DMS114 treated with DMSO at 0.1 percent for 48 hours (cell line): ENCODE measurements around the gene PDE5A.

Source experiments
- DNase-seq: peaks from one replicate; lab custom pipeline; 2025; ENCODE audit not compliant: unreplicated experiment; lab: John Stamatoyannopoulos, UW

Gene PDE5A

DNA sequence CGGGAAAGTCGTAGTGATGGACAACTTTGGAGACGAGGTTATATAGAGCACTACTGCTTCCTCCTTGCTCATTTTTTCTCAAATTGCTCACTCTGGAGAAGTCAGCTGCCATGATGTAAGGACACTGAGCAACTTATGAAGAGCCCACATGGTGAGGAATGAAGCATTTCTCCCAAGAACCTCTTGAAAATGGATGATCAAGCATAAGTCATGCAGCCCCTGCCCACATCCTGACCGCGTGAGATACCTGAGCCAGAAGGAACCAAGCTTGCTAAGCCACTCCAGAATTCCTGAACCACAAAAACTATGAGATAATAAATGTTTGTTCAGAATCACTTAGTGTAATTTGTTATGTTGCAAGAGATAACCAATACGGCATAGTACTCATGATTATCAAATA is 42.8 kb downstream of the PDE5A start:
- DNase-seq = no peak

DNA sequence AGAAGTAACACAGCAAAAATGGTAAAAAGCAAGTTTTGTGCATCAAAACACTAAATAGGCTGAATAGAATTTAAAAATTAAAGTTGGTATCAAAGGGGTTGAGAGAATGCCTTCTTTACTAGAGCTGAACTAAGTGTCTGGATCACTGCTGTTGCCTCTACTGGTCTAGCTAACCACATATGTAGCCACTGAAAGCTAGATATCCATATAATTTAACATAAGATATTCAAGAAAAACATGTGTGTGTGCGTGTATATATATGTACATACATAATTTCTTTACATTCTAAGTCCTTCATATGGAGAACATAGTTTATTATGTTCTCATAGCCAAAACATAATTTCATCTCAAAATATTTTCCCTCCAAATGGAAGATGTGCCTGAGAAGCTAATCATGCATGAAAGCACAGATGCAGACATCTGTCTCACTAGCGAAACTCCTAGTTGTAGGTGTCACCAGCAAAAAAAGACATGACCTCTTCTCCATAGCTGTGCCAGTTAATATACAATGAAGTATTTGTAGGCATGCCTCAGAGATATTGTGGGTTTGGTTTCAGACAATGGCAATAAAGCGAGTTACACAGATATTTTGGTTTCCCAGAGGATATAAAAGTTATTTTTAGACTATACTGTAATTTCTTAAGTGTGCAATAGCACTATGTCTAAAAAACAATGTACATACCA is 47.3 kb downstream of the PDE5A start:
- DNase-seq = no peak

DNA sequence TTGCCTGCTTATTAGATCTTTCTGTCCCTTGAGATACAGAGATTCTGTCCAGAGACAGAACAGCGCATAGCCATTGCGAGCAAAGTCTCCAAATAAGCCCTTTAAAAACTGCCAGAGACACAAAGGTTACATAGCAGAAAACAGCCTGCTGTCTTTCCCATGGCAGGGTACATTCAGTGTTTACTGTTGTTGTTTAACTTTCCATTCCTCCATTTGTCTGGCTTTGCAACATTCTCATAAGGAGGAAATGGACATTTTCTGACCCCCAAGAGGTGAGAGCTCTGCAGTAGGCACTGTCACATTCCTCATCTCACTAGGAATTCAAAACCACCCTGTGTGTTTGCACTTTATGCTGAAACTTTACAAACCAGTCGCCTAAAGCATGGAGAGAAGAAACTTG is 48.3 kb downstream of the PDE5A start:
- no peak for DNase-seq

DNA sequence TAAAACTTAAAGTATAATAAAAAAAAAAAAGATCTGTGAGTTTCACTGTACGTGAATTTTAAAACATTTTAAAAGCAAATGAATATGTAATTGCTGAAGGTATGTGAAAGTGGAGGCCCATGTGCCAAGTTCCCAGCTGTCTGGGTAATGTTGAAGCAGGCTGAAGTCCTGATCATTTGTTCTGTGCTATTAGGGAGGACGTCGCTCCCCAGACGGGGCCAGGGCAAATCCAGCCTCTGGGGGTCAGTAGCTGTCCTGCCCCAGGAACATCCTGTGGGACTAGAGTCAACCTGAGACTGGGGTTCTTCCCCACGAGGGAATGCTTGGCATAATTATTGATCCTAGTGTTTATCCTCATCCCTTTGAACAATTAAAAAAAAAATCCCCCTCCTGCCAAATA is 48.8 kb downstream of the PDE5A start:
- DNase-seq = no peak

DNA sequence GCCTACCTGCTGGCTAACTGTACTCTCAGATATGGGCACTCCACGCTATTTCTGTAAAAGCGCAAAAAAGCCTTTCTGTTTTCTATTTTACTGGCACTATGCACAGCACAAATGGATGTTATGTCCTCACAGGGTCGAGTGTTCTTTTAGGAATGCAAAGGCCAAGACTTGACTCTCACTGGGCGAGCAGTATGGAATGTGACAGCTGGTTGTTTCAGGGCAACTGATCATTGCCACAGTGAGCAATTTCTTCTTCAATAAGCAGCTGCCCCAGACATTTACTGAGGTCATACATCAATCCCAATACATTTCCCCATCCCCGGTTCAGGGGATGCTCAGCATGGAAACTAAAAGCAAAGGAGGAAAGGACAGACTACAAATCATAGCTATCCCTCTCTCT is 58.2 kb downstream of the PDE5A start:
- DNase-seq = no peak

DNA sequence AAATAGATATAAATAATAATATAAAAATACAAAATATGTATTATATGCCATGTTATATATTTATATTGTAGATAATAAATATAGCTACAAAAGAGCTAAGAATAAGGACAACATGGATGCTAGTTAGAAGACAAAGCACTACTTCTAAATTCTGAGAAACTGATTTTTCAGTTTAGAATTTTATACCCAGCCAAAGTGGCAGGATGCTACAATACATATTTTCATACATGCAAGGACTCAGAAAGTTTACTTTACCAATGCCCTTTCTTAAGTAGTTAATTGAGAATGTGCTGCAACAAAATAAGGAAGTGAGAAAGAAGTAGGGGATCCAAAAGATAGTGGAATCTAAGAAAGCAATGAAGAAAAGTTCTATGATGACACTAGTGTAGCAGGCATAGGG is 64.5 kb downstream of the PDE5A start:
- no peak for DNase-seq

DNA sequence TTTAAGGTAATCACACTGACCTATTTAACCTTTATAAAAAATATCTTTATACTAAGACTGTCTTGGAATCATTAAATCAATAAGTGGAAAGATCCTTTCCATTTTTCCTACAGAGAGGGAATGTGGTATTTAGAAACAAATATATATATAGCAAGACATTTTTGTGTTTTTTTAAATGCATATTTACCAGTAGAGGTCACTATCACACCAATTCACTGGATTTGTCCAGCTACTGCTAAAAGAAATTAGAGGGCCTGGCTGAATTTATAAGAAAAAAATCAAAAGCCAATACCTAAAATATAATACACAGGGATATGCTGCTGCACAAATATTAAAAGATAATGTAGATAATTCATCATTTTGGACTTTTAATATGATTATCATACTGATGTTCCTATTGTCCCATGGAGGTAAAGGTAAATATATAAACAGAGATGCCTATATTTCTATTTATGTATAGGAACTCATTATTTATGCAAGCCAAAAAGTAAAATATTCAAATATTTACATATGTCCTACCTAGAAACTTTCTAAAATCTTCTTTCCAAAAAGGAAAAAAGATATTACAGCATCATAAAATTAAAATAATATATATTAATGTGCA is 69.5 kb downstream of the PDE5A start:
- peak; percentile 15 for DNase-seq

DNA sequence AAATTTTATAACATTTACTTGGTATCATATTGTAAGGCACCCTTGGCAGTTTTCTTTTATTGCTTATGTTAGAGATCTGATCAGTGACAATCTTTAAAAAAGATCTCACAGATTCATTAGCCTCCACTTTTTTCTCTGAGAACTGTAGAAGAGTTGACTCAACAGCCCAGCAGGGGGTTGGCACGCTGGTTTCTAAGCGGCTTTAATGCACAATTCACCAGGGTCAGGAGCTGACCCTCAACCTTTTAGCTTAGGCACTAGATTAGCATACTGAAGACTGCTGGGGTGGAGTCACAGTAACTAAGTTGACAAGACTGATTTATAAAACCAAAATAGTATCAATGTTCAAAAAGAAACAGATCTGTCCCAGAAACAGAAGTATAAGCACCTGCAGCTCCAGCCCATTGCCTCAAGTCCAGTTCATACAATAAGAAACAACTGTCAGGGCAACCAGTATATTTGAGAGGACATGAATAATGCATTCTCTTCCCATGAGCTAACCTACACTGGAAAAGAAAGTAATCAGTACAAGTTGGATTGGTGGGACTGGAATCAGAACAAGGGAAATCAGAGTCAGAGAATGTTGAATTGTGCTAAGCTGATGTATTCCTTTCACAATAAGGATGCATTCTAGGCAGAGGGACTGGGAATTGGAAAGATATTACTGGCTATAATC is 77.6 kb downstream of the PDE5A start:
- no peak for DNase-seq

DNA sequence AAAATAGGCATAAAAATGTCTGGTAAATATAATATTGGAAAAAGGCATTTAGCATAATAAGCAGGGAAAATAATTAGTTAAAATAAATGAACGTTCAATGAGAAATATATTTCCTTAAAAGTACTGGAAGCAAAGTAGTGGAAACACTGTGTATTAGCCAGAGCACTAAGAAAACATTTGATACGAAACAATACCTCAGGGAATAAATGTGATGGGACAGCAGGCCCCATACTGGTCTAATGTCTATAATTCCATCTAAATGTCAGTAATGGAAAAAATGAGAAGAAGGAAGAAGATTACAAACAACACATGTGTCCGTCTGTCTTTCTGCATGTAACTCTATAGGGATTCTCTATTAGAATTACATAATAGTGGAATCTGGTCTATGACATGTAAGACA is 79.0 kb downstream of the PDE5A start:
- no peak for DNase-seq

DNA sequence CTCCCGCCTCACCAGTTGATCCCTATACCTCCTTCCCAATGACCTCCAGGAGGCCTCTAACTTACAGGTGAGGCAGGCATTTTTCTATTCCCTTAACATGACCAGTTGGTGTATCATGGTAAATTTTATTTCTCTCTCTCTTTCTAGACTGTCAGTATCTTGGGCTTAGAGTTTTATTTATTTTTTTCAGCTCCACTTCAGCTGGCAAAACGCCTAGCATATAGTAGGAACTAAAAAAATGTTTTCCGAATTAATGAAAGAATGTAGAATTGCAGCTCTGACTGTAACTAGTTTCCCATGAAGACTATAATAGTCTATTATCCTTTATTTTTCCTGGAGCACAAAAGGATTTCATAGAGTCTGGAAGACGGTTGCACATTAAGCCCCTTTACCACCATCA is 84.8 kb downstream of the PDE5A start:
- no peak for DNase-seq

DNA sequence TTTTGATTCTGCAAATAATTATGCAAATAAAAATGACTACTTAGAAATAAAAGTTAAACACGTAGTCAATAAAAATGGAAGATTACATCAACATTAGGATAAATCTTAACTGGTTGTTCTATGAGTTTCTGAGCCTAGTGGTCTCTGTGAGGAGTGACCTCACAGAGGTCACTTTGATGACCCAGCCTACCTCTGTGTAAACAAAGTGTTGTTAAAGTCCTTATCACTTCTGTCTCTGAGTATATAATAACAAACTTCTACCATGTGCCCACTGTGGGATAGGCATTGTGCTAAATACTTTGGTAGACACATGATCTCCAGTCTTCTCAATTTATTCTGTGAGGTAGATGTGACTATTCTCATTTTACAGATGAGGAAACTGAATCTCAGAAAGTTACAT is 85.4 kb downstream of the PDE5A start:
- DNase-seq = no peak

DNA sequence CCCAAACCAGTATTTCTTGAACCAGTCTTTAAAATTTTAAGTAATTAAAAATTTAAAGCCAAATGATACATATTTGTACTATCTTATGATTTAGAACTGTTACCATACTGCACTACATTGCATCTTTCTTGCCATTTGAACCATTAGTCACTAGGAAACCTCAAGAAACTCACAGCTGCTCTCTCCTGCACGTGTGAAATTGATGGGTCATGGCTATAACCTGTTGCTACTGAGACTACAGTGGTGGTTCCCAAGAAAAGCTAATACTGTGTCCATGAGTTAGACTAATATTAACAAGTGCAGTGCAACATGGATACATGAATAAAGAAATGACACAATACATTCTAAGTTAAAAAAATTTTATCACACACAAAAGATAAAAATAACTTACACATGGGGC is 88.4 kb downstream of the PDE5A start:
- no peak for DNase-seq

DNA sequence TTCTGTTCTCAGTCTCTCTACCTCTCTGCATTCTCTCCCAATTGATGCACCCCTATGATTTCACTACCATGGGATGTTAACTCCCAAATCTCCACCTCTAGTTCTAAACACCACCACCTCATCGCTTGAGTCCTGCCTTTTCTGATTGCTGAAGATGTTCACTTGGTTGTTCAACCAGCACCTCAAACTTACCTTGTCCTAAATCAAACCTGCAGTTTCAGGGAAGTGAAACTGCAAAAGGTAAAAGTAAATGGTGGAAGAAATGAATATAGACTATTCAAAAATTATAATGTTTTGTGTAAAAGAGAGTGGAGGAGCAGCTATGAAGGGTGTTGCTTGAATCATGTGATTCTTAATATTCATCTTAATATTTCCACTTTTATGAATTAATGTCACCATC is 91.0 kb downstream of the PDE5A start:
- no peak for DNase-seq

DNA sequence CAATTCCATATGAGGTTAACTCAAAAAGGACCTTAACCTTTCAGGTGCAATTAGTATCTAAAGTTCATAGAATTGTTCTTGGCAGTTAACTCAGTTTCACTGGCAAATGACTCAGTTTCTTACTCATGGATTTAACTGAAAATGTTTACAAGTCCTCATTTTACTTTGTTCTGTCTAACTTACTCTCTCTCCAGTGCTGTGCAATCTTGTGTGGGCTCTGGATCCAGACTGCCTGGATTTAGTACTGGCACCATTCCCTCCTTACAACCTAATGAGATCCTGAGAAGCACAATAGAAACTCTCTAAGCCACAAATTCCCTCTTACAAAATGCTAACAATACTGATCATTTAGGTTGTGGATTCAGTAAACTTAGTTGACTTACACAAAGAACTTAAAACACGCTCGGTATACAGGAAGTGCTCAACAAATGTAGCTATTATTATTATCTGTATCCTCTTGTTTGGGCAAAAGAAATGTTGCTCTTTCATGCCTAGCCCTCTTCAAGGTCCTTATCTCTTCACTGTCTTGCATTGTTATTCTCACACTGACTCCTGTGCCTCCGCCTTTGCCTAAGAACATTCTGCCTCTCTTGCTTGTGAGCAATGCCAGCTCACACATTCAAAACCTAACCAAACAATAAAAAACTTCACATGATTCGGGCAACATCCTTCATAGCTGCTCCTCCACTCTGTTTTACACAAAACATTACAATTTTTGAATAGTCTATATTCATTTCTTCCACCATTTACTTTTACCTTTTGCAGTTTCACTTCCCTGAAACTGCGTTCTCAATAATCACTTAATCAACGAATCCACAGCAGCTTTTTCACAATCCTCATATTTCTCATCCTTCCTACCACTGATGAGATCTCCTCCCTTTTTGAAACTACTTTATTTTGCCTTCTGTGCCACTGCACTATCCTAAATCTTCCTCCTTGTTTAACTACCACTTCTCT is 91.8 kb downstream of the PDE5A start:
- DNase-seq = no peak

DNA sequence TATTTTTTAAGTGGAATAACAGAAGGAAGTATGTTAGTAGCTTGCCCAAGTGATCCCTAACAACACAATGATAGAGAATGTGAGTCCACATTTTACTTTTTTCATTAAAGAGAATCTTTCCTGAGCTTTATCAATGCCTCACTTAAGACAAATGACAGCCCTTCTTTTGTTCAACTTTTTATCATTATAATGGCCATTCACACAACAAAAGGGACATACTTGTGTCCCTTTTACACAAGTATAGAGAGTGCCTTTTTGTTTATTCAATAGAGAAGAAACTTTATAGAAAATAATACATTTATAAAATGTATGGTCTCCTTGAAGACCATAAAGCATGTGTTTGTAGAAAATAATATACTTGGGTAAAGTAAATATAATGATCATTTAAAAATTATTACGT is 96.3 kb downstream of the PDE5A start:
- DNase-seq = no peak

DNA sequence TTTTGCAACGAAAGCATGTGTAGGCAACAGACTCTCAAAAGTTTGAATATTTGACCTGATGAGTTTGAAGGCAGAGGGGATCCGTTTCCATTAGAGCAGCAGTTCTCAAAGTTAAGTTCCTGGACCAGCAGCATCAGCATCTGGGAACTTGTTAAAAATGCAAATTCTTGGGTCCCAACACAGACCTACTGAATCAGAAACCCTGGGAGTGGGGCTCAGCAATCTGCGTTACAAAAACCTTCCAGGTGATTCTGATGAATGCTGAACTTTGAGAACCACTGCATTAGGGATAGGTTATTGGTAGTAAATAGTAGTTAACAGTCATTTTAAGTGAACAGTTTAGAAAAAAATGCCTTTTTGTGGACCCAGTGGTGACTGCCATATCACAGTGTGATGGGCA is 98.8 kb downstream of the PDE5A start:
- DNase-seq = no peak

DNA sequence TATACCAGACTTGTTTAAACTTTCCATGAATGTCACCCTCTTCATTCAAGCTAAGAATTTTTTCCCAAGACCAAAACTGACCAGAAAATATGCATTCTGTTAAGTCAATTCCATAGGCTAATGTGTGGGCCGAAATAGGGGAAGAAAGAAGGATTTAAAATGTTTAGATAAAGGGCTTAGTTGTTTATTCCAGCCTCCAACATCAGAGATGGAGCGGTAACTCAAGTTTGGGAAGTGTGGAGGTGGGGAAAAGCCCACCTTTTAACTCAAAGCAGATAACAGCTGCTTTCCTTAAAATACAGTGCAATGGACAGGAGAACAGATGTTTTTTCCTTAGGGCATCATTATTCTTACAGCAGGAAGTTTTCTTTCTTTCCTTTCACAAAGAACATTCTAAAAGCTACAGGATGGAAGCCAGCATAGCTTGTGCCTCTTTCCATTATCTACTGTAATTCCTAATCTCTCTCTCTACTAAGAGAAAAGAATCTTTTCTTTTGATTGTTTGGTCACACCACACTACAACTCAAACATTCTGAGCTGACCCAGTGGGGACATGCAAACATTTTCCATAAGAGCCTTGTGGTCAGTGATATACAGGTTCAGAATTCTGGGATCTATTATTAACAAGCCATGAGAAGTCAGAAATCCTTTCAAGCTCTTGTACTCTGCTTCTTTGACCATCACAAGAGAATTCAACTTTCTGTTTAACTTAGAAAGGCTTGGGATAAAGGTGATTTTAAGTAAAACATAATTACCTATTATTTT is 101.6 kb downstream of the PDE5A start:
- no peak for DNase-seq

DNA sequence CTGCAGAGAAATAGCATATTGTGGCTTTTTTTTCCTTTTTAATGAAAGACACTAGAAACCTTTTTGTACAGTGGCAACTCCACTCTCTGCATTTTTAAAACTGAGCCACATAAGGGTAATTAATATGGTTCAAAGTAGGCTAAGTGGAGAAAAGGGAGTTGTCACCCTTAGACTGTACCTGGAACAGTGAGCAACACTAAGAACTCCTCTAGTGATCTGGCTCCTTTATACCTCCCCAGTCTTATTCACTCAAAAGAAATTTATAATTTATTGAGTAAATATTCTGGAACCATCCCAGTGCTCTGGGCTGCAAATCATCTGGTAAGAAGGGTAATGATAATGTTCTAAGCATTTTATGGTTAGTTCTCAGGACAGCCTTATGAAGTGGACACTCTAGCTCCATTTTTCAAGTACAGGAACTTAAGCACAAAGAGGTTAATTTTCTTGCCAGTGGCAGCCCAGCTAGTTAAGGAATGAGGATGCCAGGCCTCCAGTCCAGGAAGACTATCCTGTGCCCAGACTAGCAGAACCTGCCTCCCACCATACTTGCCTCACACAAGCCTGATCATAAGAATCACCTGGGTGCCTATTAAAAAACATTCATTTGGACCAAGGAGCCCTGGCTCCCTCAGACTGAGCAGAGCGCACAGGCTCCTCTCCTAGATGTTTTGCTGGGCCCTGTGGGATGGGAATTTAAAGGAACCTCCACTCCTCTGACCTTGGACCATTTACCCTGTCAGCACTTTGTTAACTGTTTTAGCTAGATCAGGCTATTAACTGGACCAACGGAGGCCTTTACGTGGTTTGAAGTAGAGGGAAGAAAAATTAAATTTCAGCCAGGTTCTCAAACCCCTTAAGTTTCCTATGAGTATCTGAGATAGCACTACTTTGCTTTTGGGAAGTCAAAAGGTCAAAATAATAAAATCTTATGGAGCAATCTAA is 102.6 kb downstream of the PDE5A start:
- no peak for DNase-seq

DNA sequence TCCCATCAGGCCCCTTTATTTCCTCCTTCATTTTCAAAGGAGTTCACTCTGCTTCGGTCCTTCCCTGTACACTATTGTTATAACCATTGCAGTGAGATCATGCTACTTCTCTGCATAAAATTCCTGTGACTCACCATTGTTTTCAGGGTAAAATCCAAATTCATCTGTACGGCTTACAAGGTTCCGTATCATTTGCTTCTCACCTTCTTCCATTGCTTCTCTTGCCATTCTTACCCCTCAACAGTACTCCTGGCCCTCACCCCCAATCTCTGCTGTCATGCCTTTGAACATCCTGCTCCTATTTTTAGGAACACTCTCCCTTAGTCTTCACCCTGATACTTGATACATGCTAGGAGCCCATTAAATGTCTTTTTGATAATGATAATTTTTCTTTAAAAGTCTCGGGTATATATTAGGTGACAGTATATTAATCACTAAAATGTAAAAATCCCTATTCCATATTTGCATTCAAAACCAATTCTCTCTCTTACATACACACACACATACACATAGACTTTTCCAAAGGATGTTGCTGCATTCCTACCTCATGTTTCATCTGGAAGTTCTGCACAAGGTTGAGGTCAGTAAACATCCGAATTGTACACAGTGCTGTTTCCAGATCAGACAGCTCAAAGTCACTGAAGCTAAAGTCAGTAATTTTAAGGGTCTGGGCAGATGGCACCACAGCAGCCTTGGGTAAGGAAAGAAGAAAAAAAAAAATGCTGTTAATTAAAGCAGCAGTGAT is 103.4 kb downstream of the PDE5A start:
- no peak for DNase-seq
